Endothelial cell of umbilical vein (primary cell): Measurements from ENCODE around the gene PLEKHG5. TPM values are rescaled to one million over a fixed set of nuclear protein-coding genes. Genes with fewer than 3 reads are reported as not detected.

Source experiments
- BruUV-seq: library from RNA; stranded (reverse); fragments of 400-500 nt; replicated peaks from 2 replicates; lab custom pipeline; 2021; lab: Mats Ljungman, UMichigan
- CTCF ChIA-PET: fragments of 300-600, 350-600 bp; sonication (Branson Sonifier 250); formaldehyde crosslinking; loops from one replicate; lab custom pipeline; 2021; ENCODE audit warnings: antibody characterized with exemption, inconsistent platforms; lab: Charles Lee
- POLR2A ChIA-PET: fragments of 300-600, 350-600 bp; sonication (Branson Sonifier 250); formaldehyde crosslinking; loops from one replicate; lab custom pipeline; 2021; ENCODE audit warnings: antibody characterized with exemption, inconsistent platforms; lab: Charles Lee
- DNase-seq: peaks from one replicate; pipeline ENCODE4 v3.0.0-alpha.2; 2011; ENCODE audit warnings: low read depth, low spot score
- FAIRE-seq: peaks from 2 replicates; lab custom pipeline; 2011; peaks lifted over from hg19 to GRCh38; lab: Jason Lieb, UNC
- H2AFZ ChIP-seq: 2 replicates; pipeline ENCODE4 v1.6.0; 2012; ENCODE audit warnings: low read depth, low read length, control low read depth, inconsistent platforms
- H3K27ac ChIP-seq: 2 replicates; pipeline ENCODE4 v1.5.1; 2011; ENCODE audit warnings: low read depth, mild to moderate bottlenecking, control low read depth, low read length, moderate library complexity; ENCODE audit not compliant: insufficient read depth
- H3K27me3 ChIP-seq, 2 experiments: 2 replicates each; pipeline versions ENCODE4 v1.6.0 to v1.6.1; 2011; ENCODE audit warnings: low read length in 2 of 2, mixed read lengths in 1 of 2; ENCODE audit not compliant: control insufficient read depth in 2 of 2, insufficient read depth in 2 of 2
- H3K36me3 ChIP-seq, 2 experiments: 2 replicates in 1 of 2; 3 replicates in 1 of 2; pipeline ENCODE4 v1.5.1; 2011; ENCODE audit warnings: low read length in 2 of 2, mild to moderate bottlenecking in 1 of 2, moderate library complexity in 1 of 2; ENCODE audit not compliant: control insufficient read depth in 2 of 2, insufficient read depth in 2 of 2; ENCODE audit errors: extremely low read depth in 1 of 2
- H3K4me1 ChIP-seq: 3 replicates; pipeline ENCODE4 v1.5.1; 2011; ENCODE audit warnings: mild to moderate bottlenecking, low read length; ENCODE audit not compliant: control insufficient read depth, insufficient read depth; ENCODE audit errors: extremely low read depth
- H3K4me2 ChIP-seq: 2 replicates; pipeline ENCODE4 v1.6.1; 2011; ENCODE audit warnings: low read length, control low read depth, mixed read lengths; ENCODE audit not compliant: insufficient read depth
- H3K4me3 ChIP-seq, 3 experiments: fragments of 200-600 bp in 1 of 3; sonication (generic), shearing (Covaris generic) in 1 of 3; replicated peaks in 1 of 3; 2 replicates each; pipeline ENCODE4 v1.5.1; 2011 to 2016; ENCODE audit warnings: control low read depth in 3 of 3, low read length in 3 of 3, mild to moderate bottlenecking in 2 of 3, inconsistent platforms in 1 of 3, low read depth in 1 of 3, moderate library complexity in 1 of 3; ENCODE audit not compliant: insufficient read depth in 1 of 3
- H3K79me2 ChIP-seq: 2 replicates; pipeline ENCODE4 v1.6.0; 2012; ENCODE audit warnings: low read length, inconsistent platforms; ENCODE audit not compliant: control insufficient read depth, insufficient read depth
- H3K9ac ChIP-seq: replicated peaks from 2 replicates; pipeline ENCODE3; 2011; ENCODE audit warnings: low read length, control low read depth; ENCODE audit not compliant: insufficient read depth; ENCODE audit errors: extremely low read depth
- H3K9me1 ChIP-seq: replicated peaks from 3 replicates; pipeline ENCODE4 v1.6.0; 2011; ENCODE audit warnings: mild to moderate bottlenecking, low read length; ENCODE audit not compliant: control insufficient read depth, insufficient read depth; ENCODE audit errors: extremely low read depth
- H3K9me3 ChIP-seq: replicated peaks from 2 replicates; pipeline ENCODE4 v1.5.1; 2012; ENCODE audit warnings: low read length, inconsistent platforms; ENCODE audit not compliant: control insufficient read depth, insufficient read depth
- H4K20me1 ChIP-seq: replicated peaks from 2 replicates; pipeline ENCODE3; 2011; ENCODE audit warnings: mild to moderate bottlenecking, low read length; ENCODE audit not compliant: control insufficient read depth, insufficient read depth; ENCODE audit errors: extremely low read depth
- CTCF ChIP-seq, 2 donors: IDR thresholded peaks; 1 replicate in 1 of 2; 2 replicates in 1 of 2; pipeline ENCODE4 v1.5.1; 2011; ENCODE audit warnings: low read length in 2 of 2, mild to moderate bottlenecking in 2 of 2, moderate library complexity in 2 of 2, control low read depth in 1 of 2, inconsistent platforms in 1 of 2, low read depth in 1 of 2; ENCODE audit not compliant: insufficient read depth in 1 of 2; ENCODE audit errors: extremely low read depth in 1 of 2
- EZH2 ChIP-seq: IDR thresholded peaks from 2 replicates; pipeline ENCODE4 v1.6.1; 2012; ENCODE audit warnings: borderline replicate concordance, low read depth, mild to moderate bottlenecking, moderate library complexity, low read length, inconsistent platforms; ENCODE audit not compliant: severe bottlenecking
- FOS ChIP-seq: IDR thresholded peaks from 2 replicates; pipeline ENCODE4 v1.6.1; 2011; ENCODE audit warnings: mild to moderate bottlenecking, low read length, moderate library complexity, borderline replicate concordance; ENCODE audit not compliant: insufficient read depth
- GATA2 ChIP-seq: IDR thresholded peaks from 2 replicates; pipeline ENCODE4 v1.7.0; 2011; ENCODE audit warnings: low read depth, mild to moderate bottlenecking, moderate library complexity, mixed read lengths, low read length; ENCODE audit not compliant: insufficient read length, insufficient read depth
- JUN ChIP-seq: IDR thresholded peaks from 2 replicates; pipeline ENCODE4 v1.6.1; 2011; ENCODE audit warnings: borderline replicate concordance, low read depth; ENCODE audit not compliant: insufficient read length, insufficient read depth
- MAX ChIP-seq: IDR thresholded peaks from 2 replicates; pipeline ENCODE4 v1.6.1; 2011; ENCODE audit not compliant: insufficient read depth, insufficient read length
- MYC ChIP-seq: IDR thresholded peaks from one replicate; pipeline ENCODE4 v1.6.1; 2011; ENCODE audit warnings: mild to moderate bottlenecking, low read depth, low read length
- POLR2A ChIP-seq: IDR thresholded peaks from 2 replicates; pipeline ENCODE4 v1.6.1; 2012; ENCODE audit warnings: low read depth, mild to moderate bottlenecking, control low read depth, low read length
- POLR2AphosphoS5 ChIP-seq: IDR thresholded peaks from 2 replicates; pipeline ENCODE4 v1.6.1; 2012; ENCODE audit warnings: low read depth, mild to moderate bottlenecking, control low read depth, low read length, moderate library complexity; ENCODE audit not compliant: insufficient read depth
- dilution Hi-C: fragments of 300-500 bp; cut with MboI; formaldehyde crosslinking; loops from one replicate; pipeline ENCODE4 v1.15.0; 2019; ENCODE audit warnings: low sequenced_read_pairs; ENCODE audit not compliant: extremely low pct_ligation_motif_present
- intact Hi-C: fragments of 100-400 bp; cut with micrococcal nuclease; formaldehyde crosslinking; loops from one replicate; pipeline ENCODE4 v1.10.0; 2022
- polyA plus RNA-seq, 4 experiments: library from polyadenylated mRNA; depleted of rRNA in 3 of 4; stranded (reverse) in 3 of 4; unstranded in 1 of 4; fragments of >200 nt; gene quantifications; 2 replicates each; pipeline versions ENCODE4 v1.2.1 to v1.2.3, GENCODE V29; 2011 to 2012; ENCODE audit warnings: missing spikeins in 1 of 4
- total RNA-seq: library from RNA; stranded (reverse); gene quantifications from 2 replicates; pipeline ENCODE4 v1.2.3, GENCODE V29; 2021

Gene PLEKHG5
- total and polyA plus RNA-seq, 2 donors (not counting 3 experiments of a cell fraction or from before 2014, with no cell fraction given): 30.6 to 56.9 TPM

GRCh38 chr1:6426277-6426971, 65.0 kb downstream of the PLEKHG5 start:
- dilution Hi-C loops: no loop called here
- H3K4me2 ChIP-seq: no peak overlapping the region
- no peaks in the 10 kb centered on the region for H3K9me3 ChIP-seq
- no peak overlapping the region for H3K4me3 ChIP-seq
- H3K9ac ChIP-seq: no peak overlapping the region
- no TSS peak for BruUV-seq
- H3K9me1 ChIP-seq: no peaks in the 10 kb centered on the region
- H3K36me3 ChIP-seq: no peaks in the 10 kb centered on the region
- H3K79me2 ChIP-seq: no peaks in the 10 kb centered on the region
- CTCF ChIA-PET: interaction anchor here (1.4 to 11.1 kb wide), 2 partner anchors 10 to 12 kb away, joined by 10 to 202 read pairs; no protein-coding TSS in a partner anchor
- DNase-seq (no peak), FAIRE-seq (no peak)
- TF ChIP-seq POLR2AphosphoS5 (no peak), MAX (no peak)
- POLR2A ChIA-PET: no interaction called here
- peaks cover 0 to 3% of the 10 kb centered on the region in 2 experiments for H3K27me3 ChIP-seq
- no peak overlapping the region for H3K27ac ChIP-seq
- no peaks in the 10 kb centered on the region for H4K20me1 ChIP-seq
- intact Hi-C loops: no loop called here
- no peak overlapping the region for H2AFZ ChIP-seq
- H3K4me1 ChIP-seq: peaks cover 23% of the 10 kb centered on the region

GRCh38 chr1:6425658-6426057, 65.8 kb downstream of the PLEKHG5 start:
- H3K4me3 ChIP-seq: no peak overlapping the region
- H2AFZ ChIP-seq: no peak overlapping the region
- no peaks in the 10 kb centered on the region for H3K36me3 ChIP-seq
- H3K27ac ChIP-seq: no peak overlapping the region
- H3K4me1 ChIP-seq: peaks cover 27% of the 10 kb centered on the region
- H3K79me2 ChIP-seq: no peaks in the 10 kb centered on the region
- no peak for DNase-seq
- no peak for FAIRE-seq
- peaks cover 0 to 3% of the 10 kb centered on the region in 2 experiments for H3K27me3 ChIP-seq
- H3K4me2 ChIP-seq: no peak overlapping the region
- dilution Hi-C loops (no loop called here), intact Hi-C loops (no loop called here)
- TF ChIP-seq GATA2 (no peak), POLR2A (no peak), EZH2 (no peak), POLR2AphosphoS5 (no peak), FOS (no peak), JUN (no peak), MAX (no peak), MYC (no peak), CTCF (IDR thresholded peaks at IDR 0.05; ENCODE audit: extremely low read depth in 1 of 2, insufficient read depth in 1 of 2, low read depth in 1 of 2, low read length in 2 of 2) (no peak)
- H3K9me1 ChIP-seq: no peaks in the 10 kb centered on the region
- no peak overlapping the region for H3K9ac ChIP-seq
- no peaks in the 10 kb centered on the region for H4K20me1 ChIP-seq
- CTCF ChIA-PET: interaction anchor here (1.4 to 11.1 kb wide), 2 partner anchors 11 kb away, joined by 10 to 202 read pairs; no protein-coding TSS in a partner anchor
- H3K9me3 ChIP-seq: no peaks in the 10 kb centered on the region
- POLR2A ChIA-PET: no interaction called here
- no TSS peak for BruUV-seq
